MM.1S (cell line): Measurements from ENCODE around the gene CLEC1A.

Source experiments
- DNase-seq: peaks from one replicate; pipeline ENCODE4 v3.0.0-alpha.2; 2015
- H2AFZ ChIP-seq: fragments of 300-600 bp; sonication (generic); 2 replicates; pipeline ENCODE4 v1.6.0; 2016; ENCODE audit warnings: antibody characterized with exemption, low read length
- H3F3A ChIP-seq: fragments of 300-600 bp; sonication (generic); 2 replicates; pipeline ENCODE4 v1.6.1; 2016; ENCODE audit warnings: mild to moderate bottlenecking, antibody characterized with exemption, low read length, moderate library complexity, mixed read lengths; ENCODE audit not compliant: insufficient read depth
- H3K27ac ChIP-seq: fragments of 300-600 bp; sonication (generic); 2 replicates; pipeline ENCODE4 v1.5.1; 2016; ENCODE audit warnings: mild to moderate bottlenecking, low read length
- H3K27me3 ChIP-seq: fragments of 300-600 bp; sonication (generic); replicated peaks from 2 replicates; pipeline ENCODE4 v1.6.0; 2016; ENCODE audit warnings: low read length; ENCODE audit not compliant: insufficient read depth
- H3K36me3 ChIP-seq: fragments of 300-600 bp; sonication (generic); replicated peaks from 2 replicates; pipeline ENCODE4 v1.6.1; 2016; ENCODE audit warnings: mild to moderate bottlenecking, low read length, mixed read lengths; ENCODE audit not compliant: insufficient read depth
- H3K4me1 ChIP-seq: fragments of 300-600 bp; sonication (generic); 2 replicates; pipeline ENCODE4 v1.6.1; 2016; ENCODE audit warnings: low read length, mixed read lengths
- H3K4me2 ChIP-seq: fragments of 300-600 bp; sonication (generic); 2 replicates; pipeline ENCODE4 v1.6.0; 2016; ENCODE audit warnings: low read depth, low read length
- H3K4me3 ChIP-seq: fragments of 300-600 bp; sonication (generic); 2 replicates; pipeline ENCODE4 v1.5.1; 2016; ENCODE audit warnings: low read length, mixed read lengths
- H3K79me2 ChIP-seq: fragments of 300-600 bp; sonication (generic); 2 replicates; pipeline ENCODE4 v1.6.1; 2016; ENCODE audit warnings: mixed run types, low read length, mixed read lengths
- H3K9ac ChIP-seq: fragments of 300-600 bp; sonication (generic); 2 replicates; pipeline ENCODE4 v1.6.1; 2016; ENCODE audit warnings: low read length, mixed read lengths
- H3K9me2 ChIP-seq: fragments of 300-600 bp; sonication (generic); replicated peaks from 2 replicates; pipeline ENCODE4 v1.6.1; 2016; ENCODE audit warnings: mild to moderate bottlenecking, low read length, mixed read lengths; ENCODE audit not compliant: insufficient read depth
- H3K9me3 ChIP-seq: fragments of 300-600 bp; sonication (generic); replicated peaks from 2 replicates; pipeline ENCODE4 v1.6.1; 2016; ENCODE audit warnings: mild to moderate bottlenecking, low read length, mixed read lengths; ENCODE audit not compliant: insufficient read depth
- H4K20me1 ChIP-seq: fragments of 300-600 bp; sonication (generic); 2 replicates; pipeline ENCODE4 v1.6.1; 2016; ENCODE audit warnings: mild to moderate bottlenecking, low read length, moderate library complexity, mixed read lengths; ENCODE audit not compliant: insufficient read depth
- CTCF ChIP-seq: fragments of 300-600 bp; sonication (generic); IDR thresholded peaks from 2 replicates; pipeline ENCODE4 v1.5.1; 2016; ENCODE audit warnings: antibody characterized with exemption, low read length, mixed read lengths
- EZH2 ChIP-seq: fragments of 300-600 bp; sonication (generic); optimal IDR thresholded peaks from 2 replicates; pipeline ENCODE3; 2017; ENCODE audit warnings: low read depth, mild to moderate bottlenecking, antibody characterized with exemption, low read length, mixed read lengths
- EZH2phosphoT487 ChIP-seq: fragments of 300-600 bp; sonication (generic); IDR thresholded peaks from 2 replicates; pipeline ENCODE4 v1.6.1; 2018; ENCODE audit warnings: antibody characterized with exemption, low read length

The CLEC1A gene

GRCh38 chr12:10088031-10088430, 10.8 kb downstream of the CLEC1A start:
- H3K4me2 ChIP-seq: no peak overlapping the region
- H3K4me1 ChIP-seq: peaks cover 30% of the 10 kb centered on the region
- no peaks in the 10 kb centered on the region for H3K9me3 ChIP-seq
- H3K9ac ChIP-seq: no peak overlapping the region
- H4K20me1 ChIP-seq: no peaks in the 10 kb centered on the region
- H3K27ac ChIP-seq: no peak overlapping the region
- no peak overlapping the region for H3K4me3 ChIP-seq
- no peaks in the 10 kb centered on the region for H3K36me3 ChIP-seq
- no peaks in the 10 kb centered on the region for H3K27me3 ChIP-seq
- H3F3A ChIP-seq: peaks cover 15% of the 10 kb centered on the region
- TF ChIP-seq EZH2 (no peak), EZH2phosphoT487 (no peak), CTCF (no peak)
- H3K9me2 ChIP-seq: no peaks in the 10 kb centered on the region
- no peak overlapping the region for H2AFZ ChIP-seq
- H3K79me2 ChIP-seq: no peaks in the 10 kb centered on the region
- DNase-seq: no peak

GRCh38 chr12:10086387-10086786, 12.4 kb downstream of the CLEC1A start:
- H3K4me3 ChIP-seq: no peak overlapping the region
- H3K9me2 ChIP-seq: no peaks in the 10 kb centered on the region
- DNase-seq: no peak
- H3K9me3 ChIP-seq: no peaks in the 10 kb centered on the region
- no peaks in the 10 kb centered on the region for H3K36me3 ChIP-seq
- peaks cover 15% of the 10 kb centered on the region for H3F3A ChIP-seq
- H3K27me3 ChIP-seq: no peaks in the 10 kb centered on the region
- peaks cover 43% of the 10 kb centered on the region for H3K4me1 ChIP-seq
- no peak overlapping the region for H3K4me2 ChIP-seq
- H3K9ac ChIP-seq: no peak overlapping the region
- H2AFZ ChIP-seq: no peak overlapping the region
- no peaks in the 10 kb centered on the region for H4K20me1 ChIP-seq
- TF ChIP-seq CTCF: no peak
- TF ChIP-seq EZH2: no peak
- TF ChIP-seq EZH2phosphoT487: no peak
- H3K79me2 ChIP-seq: no peaks in the 10 kb centered on the region
- no peak overlapping the region for H3K27ac ChIP-seq

GRCh38 chr12:10084733-10085132, 14.1 kb downstream of the CLEC1A start:
- H4K20me1 ChIP-seq: no peaks in the 10 kb centered on the region
- no peak overlapping the region for H2AFZ ChIP-seq
- peaks cover 29% of the 10 kb centered on the region for H3K4me1 ChIP-seq
- H3K27me3 ChIP-seq: no peaks in the 10 kb centered on the region
- peak overlapping the region; percentile 14; the same call in 1 of the 2 replicates for H3K27ac ChIP-seq
- H3K9me2 ChIP-seq: no peaks in the 10 kb centered on the region
- no peak for TF ChIP-seq EZH2phosphoT487
- TF ChIP-seq CTCF: no peak
- TF ChIP-seq EZH2: no peak
- peak; percentile 34 for DNase-seq
- no peaks in the 10 kb centered on the region for H3K79me2 ChIP-seq
- no peaks in the 10 kb centered on the region for H3K9me3 ChIP-seq
- no peak overlapping the region for H3K4me3 ChIP-seq
- H3F3A ChIP-seq: peaks cover 4% of the 10 kb centered on the region; the same call in 1 of the 2 replicates
- H3K36me3 ChIP-seq: no peaks in the 10 kb centered on the region
- no peak overlapping the region for H3K4me2 ChIP-seq
- no peak overlapping the region for H3K9ac ChIP-seq
